ENCODE results near the gene TPM2. TPM values are rescaled to one million over a fixed set of nuclear protein-coding genes. Genes with fewer than 3 reads are reported as not detected.

The TPM2 gene
- polyA plus RNA-seq, 1 donor: 463 TPM

DNA sequence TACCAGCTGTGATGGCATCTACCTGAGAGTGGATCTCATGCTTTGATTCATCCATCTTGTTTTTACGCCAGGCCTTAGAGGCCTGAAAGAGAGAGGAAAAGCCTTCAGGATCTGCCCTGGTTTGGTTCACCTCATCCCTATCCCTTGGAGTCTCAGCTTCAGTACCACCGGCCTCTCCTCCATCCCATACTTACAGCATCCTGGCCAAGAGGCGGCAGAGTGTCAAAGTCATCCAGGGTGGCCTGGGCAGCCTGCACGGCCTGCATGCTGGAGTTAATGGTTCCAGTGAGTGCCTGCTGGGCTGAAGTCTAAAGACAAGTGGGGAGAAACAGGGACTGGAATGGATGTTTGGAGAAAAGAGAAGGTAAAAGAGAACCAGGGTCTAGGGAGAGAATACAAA lies 29.8 kb upstream of the TPM2 start:
- H3K9me3 ChIP-seq (ENCODE audit: control insufficient read depth, low read depth, low read length): no peaks in the 10 kb centered on the region
- H3K27me3 ChIP-seq (ENCODE audit: control insufficient read depth, insufficient read depth, low read length): no peaks in the 10 kb centered on the region
- no peak for DNase-seq
- H3K4me3 ChIP-seq (ENCODE audit: low read length): no peak overlapping the region
- no CpG with 5 or more reads among the region's 4 CpGs for WGBS (ENCODE audit: insufficient coverage, low lambda C conversion rate)
- no peaks in the 10 kb centered on the region for H3K4me1 ChIP-seq (ENCODE audit: control insufficient read depth, insufficient read depth, low read length)
- no peak overlapping the region for H3K27ac ChIP-seq (ENCODE audit: low read length)
- H3K36me3 ChIP-seq (ENCODE audit: control insufficient read depth, insufficient read depth, low read length): peaks cover 95% of the 10 kb centered on the region

DNA sequence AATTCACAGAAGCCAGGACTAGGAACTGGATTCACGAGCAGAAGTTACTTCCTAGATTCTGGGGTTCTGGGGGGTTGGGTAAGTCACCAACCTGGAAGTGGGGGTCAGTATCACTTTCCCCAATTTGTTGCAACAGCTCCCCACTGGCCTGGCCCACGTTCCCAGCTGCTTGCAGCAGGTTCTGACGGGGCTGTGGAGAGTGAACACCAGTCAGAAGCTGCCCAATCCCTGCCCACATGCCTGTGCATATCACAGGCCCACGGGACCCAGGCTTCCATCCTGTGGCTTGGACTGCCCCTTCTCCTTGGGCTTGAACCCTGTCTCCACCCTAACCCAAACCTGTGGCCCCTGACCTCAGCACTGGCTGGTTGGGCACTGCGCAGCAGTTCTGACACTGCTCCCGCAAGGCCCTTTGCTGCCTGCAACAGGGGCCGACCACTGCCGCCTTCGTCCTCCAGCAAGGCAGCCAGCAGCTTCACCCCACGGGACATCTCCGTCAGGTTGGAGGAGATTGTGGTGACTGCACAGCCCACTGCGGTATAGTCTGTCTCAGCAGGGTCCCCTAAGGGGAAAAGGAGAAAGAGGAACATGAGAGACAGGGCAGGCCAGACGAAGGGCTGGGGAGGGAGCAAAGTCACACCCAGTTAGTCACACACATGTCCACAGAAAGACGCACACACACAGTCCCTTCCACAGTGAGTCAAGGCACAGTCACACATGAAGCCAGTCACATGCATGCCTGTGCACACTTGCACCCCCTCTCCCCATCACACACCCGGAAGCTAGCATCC lies 29.2 kb upstream of the TPM2 start:
- H3K27me3 ChIP-seq (ENCODE audit: control insufficient read depth, insufficient read depth, low read length): no peaks in the 10 kb centered on the region
- no peaks in the 10 kb centered on the region for H3K9me3 ChIP-seq (ENCODE audit: control insufficient read depth, low read depth, low read length)
- H3K4me1 ChIP-seq (ENCODE audit: control insufficient read depth, insufficient read depth, low read length): no peaks in the 10 kb centered on the region
- WGBS (ENCODE audit: insufficient coverage, low lambda C conversion rate): 90% methylated on average over 2 of the region's 15 CpGs
- DNase-seq: no peak
- peaks cover 95% of the 10 kb centered on the region for H3K36me3 ChIP-seq (ENCODE audit: control insufficient read depth, insufficient read depth, low read length)
- no peak overlapping the region for H3K4me3 ChIP-seq (ENCODE audit: low read length)
- H3K27ac ChIP-seq (ENCODE audit: low read length): no peak overlapping the region

DNA sequence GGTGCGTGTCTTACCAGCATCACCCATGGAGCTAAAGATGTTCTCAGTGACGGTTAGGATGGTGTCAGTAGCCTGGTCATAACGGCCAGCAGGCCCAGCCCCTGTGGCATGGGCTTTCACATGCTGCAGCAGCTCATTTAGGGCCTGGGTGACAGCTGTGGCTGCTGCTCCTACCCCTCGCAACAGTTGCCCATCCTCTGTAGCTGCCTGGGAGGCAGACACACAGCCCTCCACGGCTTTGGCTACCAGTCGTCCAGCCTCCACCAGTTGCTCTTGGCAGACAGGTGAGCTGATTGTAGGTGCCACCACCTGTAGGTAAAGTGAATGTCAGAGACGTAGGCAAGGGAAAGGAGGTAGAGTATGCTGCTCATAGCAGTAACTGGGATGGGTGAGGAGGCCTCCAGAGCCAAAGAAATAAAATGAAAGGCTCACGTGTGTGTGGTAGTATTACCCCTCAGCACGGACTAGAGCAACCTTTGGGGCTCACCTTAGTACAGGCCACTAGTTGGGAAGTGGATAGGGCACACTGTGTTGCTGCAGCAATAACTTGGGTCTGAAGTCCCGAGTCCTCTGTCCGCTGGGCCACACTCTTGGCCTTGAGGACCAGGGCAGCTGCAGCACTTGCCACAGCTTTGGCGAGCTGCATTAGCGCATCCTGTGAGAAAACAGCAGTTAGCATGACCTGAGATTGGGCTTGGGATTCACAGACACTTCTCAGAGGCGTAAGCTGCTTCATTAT lies 27.6 kb upstream of the TPM2 start:
- no peaks in the 10 kb centered on the region for H3K27me3 ChIP-seq (ENCODE audit: control insufficient read depth, insufficient read depth, low read length)
- peaks cover 97% of the 10 kb centered on the region for H3K36me3 ChIP-seq (ENCODE audit: control insufficient read depth, insufficient read depth, low read length)
- no peak overlapping the region for H3K4me3 ChIP-seq (ENCODE audit: low read length)
- no peaks in the 10 kb centered on the region for H3K9me3 ChIP-seq (ENCODE audit: control insufficient read depth, low read depth, low read length)
- H3K27ac ChIP-seq (ENCODE audit: low read length): no peak overlapping the region
- no peak for DNase-seq
- no peaks in the 10 kb centered on the region for H3K4me1 ChIP-seq (ENCODE audit: control insufficient read depth, insufficient read depth, low read length)
- WGBS (ENCODE audit: insufficient coverage, low lambda C conversion rate): no CpG with 5 or more reads among the region's 14 CpGs

DNA sequence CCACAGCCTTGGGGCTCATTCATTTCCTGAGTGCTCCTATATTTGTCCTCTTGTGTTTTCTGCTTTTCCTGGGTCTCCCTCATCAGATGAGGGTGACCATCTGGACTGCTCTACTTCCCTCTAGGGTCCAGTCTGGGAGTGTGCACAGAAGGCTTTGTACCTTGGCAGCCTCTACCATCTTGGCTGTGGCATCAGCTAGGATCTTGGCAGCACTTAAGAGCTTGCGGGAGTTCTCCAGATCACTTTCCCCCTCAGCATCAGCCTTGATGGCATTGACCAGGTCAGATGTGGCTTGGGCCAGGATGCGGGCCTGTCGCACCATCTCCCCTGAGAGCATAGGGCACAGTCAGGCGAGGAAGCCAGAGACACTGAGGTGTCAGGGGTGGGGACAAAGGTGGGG lies 26.5 kb upstream of the TPM2 start:
- no peak for DNase-seq
- H3K4me1 ChIP-seq (ENCODE audit: control insufficient read depth, insufficient read depth, low read length): no peaks in the 10 kb centered on the region
- H3K36me3 ChIP-seq (ENCODE audit: control insufficient read depth, insufficient read depth, low read length): peaks cover 97% of the 10 kb centered on the region
- H3K4me3 ChIP-seq (ENCODE audit: low read length): no peak overlapping the region
- no peaks in the 10 kb centered on the region for H3K27me3 ChIP-seq (ENCODE audit: control insufficient read depth, insufficient read depth, low read length)
- WGBS (ENCODE audit: insufficient coverage, low lambda C conversion rate): no CpG with 5 or more reads among the region's 4 CpGs
- no peaks in the 10 kb centered on the region for H3K9me3 ChIP-seq (ENCODE audit: control insufficient read depth, low read depth, low read length)
- no peak overlapping the region for H3K27ac ChIP-seq (ENCODE audit: low read length)

DNA sequence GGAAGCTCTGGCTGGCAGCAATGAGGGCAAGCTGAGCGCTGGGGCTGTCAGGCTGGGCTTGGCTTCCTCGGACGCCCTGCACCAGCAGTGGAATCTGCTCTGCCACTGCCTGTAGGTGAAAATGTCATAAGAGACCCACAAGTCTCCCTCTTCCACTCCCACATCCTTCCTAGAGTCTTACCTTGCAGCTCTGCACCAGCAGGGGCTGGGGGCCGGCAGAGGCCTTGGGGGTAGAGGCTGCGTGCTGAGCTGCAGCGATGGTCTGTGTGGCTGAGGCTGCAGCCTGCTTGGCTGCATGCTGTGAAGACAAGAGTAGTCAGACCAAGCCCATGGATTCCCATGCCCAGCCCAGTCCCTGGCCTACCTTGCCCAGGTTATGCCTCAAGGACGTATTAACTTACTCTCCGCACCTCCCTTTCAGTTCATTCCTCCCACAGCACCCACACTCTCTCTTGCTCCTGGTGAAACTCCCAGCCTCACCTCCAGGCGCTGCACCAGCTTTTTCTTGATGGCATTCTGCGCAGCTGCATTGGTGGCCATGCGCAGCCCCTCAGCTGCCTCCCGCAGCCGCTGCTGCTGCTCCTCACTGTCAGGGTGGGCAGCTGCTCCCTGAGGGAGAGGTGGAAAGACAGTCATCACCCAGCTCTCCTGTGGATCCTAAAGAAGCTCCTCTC lies 25.0 kb upstream of the TPM2 start:
- no peaks in the 10 kb centered on the region for H3K9me3 ChIP-seq (ENCODE audit: control insufficient read depth, low read depth, low read length)
- DNase-seq: no peak
- no peaks in the 10 kb centered on the region for H3K27me3 ChIP-seq (ENCODE audit: control insufficient read depth, insufficient read depth, low read length)
- H3K4me1 ChIP-seq (ENCODE audit: control insufficient read depth, insufficient read depth, low read length): no peaks in the 10 kb centered on the region
- peaks cover 96% of the 10 kb centered on the region for H3K36me3 ChIP-seq (ENCODE audit: control insufficient read depth, insufficient read depth, low read length)
- no peak overlapping the region for H3K27ac ChIP-seq (ENCODE audit: low read length)
- H3K4me3 ChIP-seq (ENCODE audit: low read length): no peak overlapping the region
- no CpG with 5 or more reads among the region's 13 CpGs for WGBS (ENCODE audit: insufficient coverage, low lambda C conversion rate)

DNA sequence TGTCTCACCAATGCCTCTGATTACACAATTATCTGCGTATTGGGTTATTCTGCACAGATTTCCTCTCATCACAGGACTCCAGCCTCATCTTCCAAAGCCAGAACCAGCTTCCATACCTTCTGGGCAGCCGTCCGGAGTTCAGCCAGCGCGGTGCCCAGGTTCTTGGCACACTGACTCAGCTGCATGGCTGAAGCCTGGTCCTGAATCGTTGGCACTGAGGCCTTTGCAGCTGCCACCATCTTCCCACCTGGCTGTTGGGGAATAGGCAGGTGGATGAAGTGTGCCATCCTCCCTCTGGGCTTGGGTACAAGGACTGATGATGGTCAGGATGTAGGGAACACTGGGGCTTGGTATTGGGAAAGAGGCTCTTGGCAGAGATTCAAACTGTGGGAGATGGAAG lies 24.4 kb upstream of the TPM2 start:
- no CpG with 5 or more reads among the region's 6 CpGs for WGBS (ENCODE audit: insufficient coverage, low lambda C conversion rate)
- Histone ChIP-seq H3K36me3 (ENCODE audit: control insufficient read depth, insufficient read depth, low read length) (peaks cover 92% of the 10 kb centered on the region), H3K9me3 (ENCODE audit: control insufficient read depth, low read depth, low read length) (no peaks in the 10 kb centered on the region), H3K4me1 (ENCODE audit: control insufficient read depth, insufficient read depth, low read length) (no peaks in the 10 kb centered on the region), H3K4me3 (ENCODE audit: low read length) (no peak overlapping the region), H3K27me3 (ENCODE audit: control insufficient read depth, insufficient read depth, low read length) (no peaks in the 10 kb centered on the region), H3K27ac (ENCODE audit: low read length) (no peak overlapping the region)
- DNase-seq: no peak

DNA sequence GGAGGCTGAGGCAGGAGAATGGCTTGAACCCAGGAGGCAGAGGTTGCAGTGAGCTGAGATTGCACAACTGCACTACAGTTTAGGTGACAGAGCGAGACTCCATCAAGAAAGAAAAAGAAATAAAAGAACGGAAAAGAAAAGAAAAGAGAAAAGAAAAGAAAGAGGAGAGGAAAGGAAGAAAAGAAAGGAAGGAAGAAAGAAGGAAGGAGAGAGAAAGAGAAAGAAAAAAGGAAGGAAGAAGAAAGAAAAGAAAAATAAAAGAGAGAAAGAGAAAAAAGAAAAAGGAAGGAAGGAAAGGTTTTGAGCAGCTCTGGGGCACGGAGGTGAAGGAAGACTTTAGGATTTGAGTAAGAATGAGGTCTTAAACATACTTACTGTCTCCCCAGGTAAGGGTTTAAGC lies 23.9 kb upstream of the TPM2 start:
- H3K4me3 ChIP-seq (ENCODE audit: low read length): no peak overlapping the region
- 90% methylated on average over 3 of the region's 3 CpGs for WGBS (ENCODE audit: insufficient coverage, low lambda C conversion rate)
- DNase-seq: no peak
- no peaks in the 10 kb centered on the region for H3K9me3 ChIP-seq (ENCODE audit: control insufficient read depth, low read depth, low read length)
- no peaks in the 10 kb centered on the region for H3K4me1 ChIP-seq (ENCODE audit: control insufficient read depth, insufficient read depth, low read length)
- H3K36me3 ChIP-seq (ENCODE audit: control insufficient read depth, insufficient read depth, low read length): peaks cover 92% of the 10 kb centered on the region
- H3K27ac ChIP-seq (ENCODE audit: low read length): no peak overlapping the region
- H3K27me3 ChIP-seq (ENCODE audit: control insufficient read depth, insufficient read depth, low read length): no peaks in the 10 kb centered on the region

DNA sequence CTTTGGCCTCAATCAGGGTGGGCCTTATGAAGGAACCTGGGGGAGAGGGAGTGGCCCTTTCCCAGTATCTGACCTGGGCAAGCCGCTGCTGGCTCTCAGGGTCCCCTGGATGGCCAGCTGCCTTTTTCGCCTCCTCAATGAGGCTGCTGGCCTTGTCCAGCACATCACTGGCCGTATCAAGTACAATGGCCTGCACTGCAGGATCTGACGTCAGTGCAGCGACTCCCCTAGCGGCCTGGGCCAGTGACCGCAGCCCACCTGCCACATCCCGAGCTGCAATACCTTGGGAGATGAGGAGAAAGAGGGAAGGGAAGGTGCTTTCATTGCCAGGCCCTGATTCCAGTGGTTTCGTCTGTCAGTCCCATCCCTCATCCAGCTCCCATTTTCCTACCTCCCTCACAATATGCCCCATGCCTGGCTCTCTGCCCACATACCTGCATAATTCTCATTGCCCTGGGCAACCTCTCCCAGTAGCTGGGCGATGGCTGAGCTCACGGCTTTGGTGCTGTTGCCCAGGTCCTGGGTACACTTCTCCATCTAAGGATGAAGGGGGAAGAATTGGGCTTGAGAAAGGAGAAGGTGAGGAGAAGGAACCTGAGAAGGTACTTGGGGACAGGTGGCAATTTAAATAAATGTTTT lies 23.2 kb upstream of the TPM2 start:
- H3K9me3 ChIP-seq (ENCODE audit: control insufficient read depth, low read depth, low read length): no peaks in the 10 kb centered on the region
- H3K27me3 ChIP-seq (ENCODE audit: control insufficient read depth, insufficient read depth, low read length): no peaks in the 10 kb centered on the region
- no peak for DNase-seq
- no peak overlapping the region for H3K27ac ChIP-seq (ENCODE audit: low read length)
- H3K4me3 ChIP-seq (ENCODE audit: low read length): no peak overlapping the region
- H3K4me1 ChIP-seq (ENCODE audit: control insufficient read depth, insufficient read depth, low read length): no peaks in the 10 kb centered on the region
- peaks cover 90% of the 10 kb centered on the region for H3K36me3 ChIP-seq (ENCODE audit: control insufficient read depth, insufficient read depth, low read length)
- WGBS (ENCODE audit: insufficient coverage, low lambda C conversion rate): no CpG with 5 or more reads among the region's 11 CpGs

DNA sequence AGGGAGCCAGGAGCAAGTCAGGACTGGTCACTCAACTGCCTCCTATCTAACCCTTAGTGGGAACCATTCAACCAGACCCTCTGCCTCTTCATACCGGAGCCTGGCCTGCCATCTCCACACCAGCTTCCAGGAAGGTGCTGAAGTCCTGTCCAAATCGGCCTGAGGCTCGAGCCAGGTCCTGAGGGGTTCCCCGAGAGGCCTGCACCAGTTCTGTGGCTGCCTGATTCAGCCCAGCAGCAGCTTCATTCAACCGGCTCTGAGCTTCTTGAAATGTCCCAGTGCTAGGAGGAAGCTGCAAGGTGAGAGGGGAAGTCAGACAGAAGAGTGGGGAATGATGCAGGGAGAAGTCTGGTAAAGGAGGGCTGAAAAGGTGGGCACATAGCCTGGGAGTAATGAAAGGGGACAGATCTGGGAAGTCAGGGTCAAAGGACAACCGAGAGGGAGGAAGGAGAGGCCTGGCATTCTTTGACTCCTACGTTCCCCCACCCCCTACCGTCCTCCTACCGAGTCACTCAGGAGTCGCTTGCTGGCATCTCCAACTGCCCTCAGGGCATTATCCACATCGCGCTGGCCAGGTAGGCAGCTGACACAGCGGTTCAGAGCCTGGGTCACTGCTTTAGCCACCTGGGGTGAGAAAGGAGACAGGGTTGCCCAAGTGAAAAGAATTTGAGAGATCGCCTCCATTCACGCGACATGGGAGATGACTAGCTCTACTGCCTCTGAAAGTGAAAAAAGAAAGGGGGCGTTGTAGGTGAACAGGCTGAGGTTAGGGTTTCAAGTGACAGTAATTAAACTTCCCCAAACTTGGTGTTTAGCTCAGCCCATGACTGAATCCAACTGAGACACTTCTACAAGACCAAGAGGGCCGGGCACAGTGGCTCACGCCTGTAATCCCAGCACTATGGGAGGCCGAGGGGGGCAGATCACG lies 22.0 kb upstream of the TPM2 start:
- no CpG with 5 or more reads among the region's 21 CpGs for WGBS (ENCODE audit: insufficient coverage, low lambda C conversion rate)
- Histone ChIP-seq H3K4me3 (ENCODE audit: low read length) (no peak overlapping the region), H3K27ac (ENCODE audit: low read length) (no peak overlapping the region), H3K4me1 (ENCODE audit: control insufficient read depth, insufficient read depth, low read length) (no peaks in the 10 kb centered on the region), H3K9me3 (ENCODE audit: control insufficient read depth, low read depth, low read length) (no peaks in the 10 kb centered on the region), H3K27me3 (ENCODE audit: control insufficient read depth, insufficient read depth, low read length) (no peaks in the 10 kb centered on the region), H3K36me3 (ENCODE audit: control insufficient read depth, insufficient read depth, low read length) (peaks cover 90% of the 10 kb centered on the region)
- no peak for DNase-seq
